GM10266 (cell line): ENCODE measurements around the gene RP9.

ENCODE experiments used
- DNase-seq: peaks from one replicate; pipeline ENCODE4 v3.0.0; 2012; ENCODE audit errors: extremely low spot score
- CTCF ChIP-seq: IDR thresholded peaks from 2 replicates; pipeline ENCODE4 v1.5.1; 2012; ENCODE audit warnings: mild to moderate bottlenecking, low read depth; ENCODE audit not compliant: control insufficient read depth, insufficient read depth; ENCODE audit errors: missing control alignments

Gene RP9

GRCh38 chr7:33072471-33072870, 36.7 kb downstream of the RP9 start:
- TF ChIP-seq CTCF, result no peak
- DNase-seq, result no peak

DNA sequence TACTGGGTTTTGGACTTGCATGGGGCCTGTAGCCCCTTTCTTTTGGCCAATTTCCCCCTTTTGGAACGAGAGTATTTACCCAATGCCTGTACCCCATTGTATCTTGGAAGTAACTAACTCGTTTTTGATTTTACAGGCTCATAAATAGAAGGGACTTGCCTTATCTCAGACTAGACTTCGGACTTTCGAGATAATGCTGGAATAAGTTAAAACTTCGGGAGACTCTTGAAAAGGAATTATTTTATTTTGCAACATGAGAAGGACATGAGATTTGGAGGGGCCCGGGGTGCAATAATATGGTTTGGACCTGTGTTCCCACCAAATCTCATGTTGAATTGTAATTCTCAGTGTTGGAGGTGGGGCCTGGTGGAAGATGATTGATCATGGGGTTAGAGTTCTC, 38.4 kb downstream of the RP9 start:
- no peak for TF ChIP-seq CTCF
- DNase-seq, result no peak

DNA sequence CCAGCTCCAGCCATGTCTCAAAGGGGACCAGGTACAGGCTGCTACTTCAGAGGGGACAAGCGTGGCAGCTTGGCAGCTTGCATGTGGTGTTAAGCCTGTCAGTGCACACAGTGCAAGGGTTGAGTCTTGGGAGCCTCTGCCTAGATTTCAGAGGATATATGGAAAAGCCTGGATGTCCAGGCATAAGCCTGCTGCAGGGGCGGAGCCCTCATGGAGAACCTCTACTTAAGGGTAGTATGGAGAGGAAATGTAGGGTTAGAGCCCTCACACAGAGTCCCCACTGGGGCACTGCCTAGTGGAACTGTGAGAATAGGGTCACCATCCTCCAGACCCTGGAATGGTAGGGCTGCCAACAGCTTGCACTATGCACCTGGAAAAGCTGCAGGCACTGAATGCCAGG, 38.9 kb downstream of the RP9 start:
- no peak for DNase-seq
- no peak for TF ChIP-seq CTCF

DNA sequence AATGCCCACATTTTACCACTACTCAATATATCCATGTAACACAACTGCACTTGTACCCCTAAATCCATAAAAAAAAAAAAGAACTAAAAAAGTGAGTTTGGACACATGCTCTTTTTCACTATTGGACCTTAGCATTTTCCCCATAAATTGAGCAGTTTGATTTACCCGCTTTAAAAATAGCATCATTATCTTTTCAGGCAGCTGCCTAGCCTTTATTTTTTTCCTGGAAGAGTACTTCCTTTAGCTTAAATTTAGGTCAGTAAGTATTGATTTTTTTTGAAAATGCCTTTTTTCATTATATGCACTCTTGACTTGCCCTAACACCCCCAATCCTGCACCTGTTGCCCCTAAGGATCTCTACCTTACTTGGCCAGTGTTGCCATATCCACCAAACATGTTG, 41.3 kb downstream of the RP9 start:
- no peak for TF ChIP-seq CTCF

DNA sequence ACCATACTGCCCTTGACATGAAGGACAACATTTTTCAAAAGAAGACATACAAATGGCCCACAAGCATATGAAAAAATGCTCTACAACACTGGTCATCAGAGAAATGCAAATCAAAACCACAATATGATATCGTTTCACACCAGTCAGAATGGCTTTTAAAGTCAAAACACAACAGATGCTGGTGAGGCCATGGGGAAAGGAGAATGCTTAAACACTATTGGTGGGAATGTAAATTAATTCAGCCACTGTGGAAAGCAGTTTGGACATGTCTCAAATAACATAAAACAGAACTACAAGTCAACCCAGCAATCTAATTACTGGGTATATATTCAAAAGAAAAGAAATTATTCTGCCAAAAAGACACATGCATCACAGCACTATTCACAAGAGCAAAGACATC, 42.4 kb downstream of the RP9 start:
- no peak for DNase-seq
- no peak for TF ChIP-seq CTCF

More for the DNA sequence above, 41.3 kb downstream of the RP9 start:
- no peak for DNase-seq

GRCh38 chr7:33065981-33066380, 43.2 kb downstream of the RP9 start:
- no peak for DNase-seq
- no peak for TF ChIP-seq CTCF

DNA sequence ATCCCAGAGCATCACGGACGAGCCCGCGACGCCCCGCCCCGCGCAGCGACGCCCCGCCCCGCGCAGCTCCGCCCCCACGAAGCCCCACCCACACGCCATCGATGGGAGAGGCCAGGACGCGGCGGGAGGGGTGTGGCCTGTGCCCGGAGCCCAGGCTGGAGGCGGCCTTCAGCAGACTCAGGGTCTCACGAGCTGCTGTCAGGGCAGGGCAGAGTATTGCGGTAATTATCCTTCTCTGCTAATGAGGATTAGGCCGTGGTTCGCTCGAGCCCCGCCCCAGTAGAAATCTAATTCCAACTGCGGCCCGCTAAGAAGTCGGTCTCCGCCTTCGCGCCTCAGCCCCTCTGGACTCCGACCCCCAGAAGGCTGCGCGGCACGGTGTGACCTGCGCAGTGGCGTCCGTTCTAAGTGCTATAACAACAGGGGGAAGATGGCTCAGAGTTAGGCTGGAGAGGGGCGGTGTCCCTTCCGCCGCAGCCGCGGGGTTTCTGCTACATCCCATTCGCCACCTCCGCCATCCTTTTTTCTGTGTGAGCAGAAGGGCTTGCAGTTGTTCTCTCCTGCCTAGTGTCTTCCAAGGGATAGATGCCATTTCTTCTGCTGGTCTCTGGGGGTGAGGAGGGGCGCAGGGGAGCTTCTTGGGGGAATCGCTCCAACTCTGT, 46.3 kb downstream of the RP9 start:
- peak; percentile 96 for DNase-seq
- TF ChIP-seq CTCF, result no peak
